Spinal cord (tissue), 10 donors: ENCODE results near the gene ZNF438. TPM values are rescaled to one million over a fixed set of nuclear protein-coding genes. Genes with fewer than 3 reads are reported as not detected.

Source experiments
- DNase-seq, 6 donors: peaks; one replicate each; pipeline versions ENCODE4 v3.0.0 to v3.0.0-alpha.2; 2013 to 2015; ENCODE audit warnings: low spot score in 6 of 6, low read depth in 4 of 6
- H3K27ac ChIP-seq: one replicate; pipeline ENCODE4 v1.5.1; 2013; ENCODE audit warnings: low read depth, low read length, control low read depth
- H3K27me3 ChIP-seq: one replicate; pipeline ENCODE4 v1.6.1; 2013; ENCODE audit warnings: low read length; ENCODE audit not compliant: control insufficient read depth, insufficient read depth
- H3K36me3 ChIP-seq: one replicate; pipeline ENCODE4 v1.6.1; 2013; ENCODE audit warnings: low read length; ENCODE audit not compliant: control insufficient read depth, insufficient read depth
- H3K4me1 ChIP-seq: one replicate; pipeline ENCODE4 v1.6.1; 2013; ENCODE audit warnings: low read length; ENCODE audit not compliant: control insufficient read depth, insufficient read depth
- H3K4me3 ChIP-seq: one replicate; pipeline ENCODE4 v1.5.1; 2013; ENCODE audit warnings: low read depth, low read length, control low read depth
- H3K9me3 ChIP-seq: one replicate; pipeline ENCODE4 v1.6.1; 2013; ENCODE audit warnings: low read length; ENCODE audit not compliant: control insufficient read depth, insufficient read depth
- WGBS: methylation state at CpG from one replicate; pipeline ENCODE4 v1.1.5; 2013; ENCODE audit warnings: missing lambda C conversion rate; ENCODE audit not compliant: insufficient coverage; 5-methylcytosine and 5-hydroxymethylcytosine counted together
- polyA plus RNA-seq, 2 donors: library from polyadenylated mRNA; unstranded; fragments of 120-200 nt; gene quantifications; one replicate each; pipeline ENCODE4 v1.2.1, GENCODE V29; 2013; ENCODE audit not compliant: insufficient read length in 2 of 2
- total RNA-seq, 2 donors: library from RNA; depleted of rRNA in 1 of 2; stranded (reverse); fragments of 120-200 nt in 1 of 2; fragments of >200 nt in 1 of 2; gene quantifications; one replicate each; pipeline versions ENCODE4 v1.2.3 to v1.2.4, GENCODE V29; 2013 to 2014
- donor health status: healthy.

The ZNF438 gene
- total and polyA plus RNA-seq, 4 donors = 5.8 to 12.4 (median 7.0) TPM

- DNase-seq = no peak
- no peaks in the 10 kb centered on the region for H3K4me1 ChIP-seq
- 43% methylated on average over 3 of the region's 4 CpGs for WGBS
Measured at GRCh38 chr10:30854656-30855055, 177.0 kb downstream of the ZNF438 start.

GRCh38 chr10:30853066-30853465 is 178.6 kb downstream of the ZNF438 start:
- no peak overlapping the region for H3K4me3 ChIP-seq
- H3K27me3 ChIP-seq = no peaks in the 10 kb centered on the region
- H3K4me1 ChIP-seq = no peaks in the 10 kb centered on the region
- peaks cover 5% of the 10 kb centered on the region for H3K36me3 ChIP-seq
- no peak for DNase-seq
- H3K9me3 ChIP-seq = no peaks in the 10 kb centered on the region
- 100% methylated on average over 1 of the region's 1 CpG for WGBS
- no peak overlapping the region for H3K27ac ChIP-seq

More at GRCh38 chr10:30854656-30855055, 177.0 kb downstream of the ZNF438 start:
- H3K27ac ChIP-seq = no peak overlapping the region
- H3K4me3 ChIP-seq = no peak overlapping the region
- H3K36me3 ChIP-seq = no peaks in the 10 kb centered on the region
- H3K27me3 ChIP-seq = no peaks in the 10 kb centered on the region
- no peaks in the 10 kb centered on the region for H3K9me3 ChIP-seq

GRCh38 chr10:30850776-30851175 is 180.9 kb downstream of the ZNF438 start:
- H3K4me1 ChIP-seq = no peaks in the 10 kb centered on the region

GRCh38 chr10:30849231-30850035 is 182.2 kb downstream of the ZNF438 start:
- H3K27me3 ChIP-seq = no peaks in the 10 kb centered on the region
- H3K27ac ChIP-seq = no peak overlapping the region
- no peak overlapping the region for H3K4me3 ChIP-seq
- 100% methylated on average over 2 of the region's 3 CpGs for WGBS
- H3K36me3 ChIP-seq = peaks cover 22% of the 10 kb centered on the region
- DNase-seq = no peak
- H3K9me3 ChIP-seq = no peaks in the 10 kb centered on the region
- H3K4me1 ChIP-seq = no peaks in the 10 kb centered on the region

More at GRCh38 chr10:30850776-30851175, 180.9 kb downstream of the ZNF438 start:
- no peaks in the 10 kb centered on the region for H3K27me3 ChIP-seq
- DNase-seq = no peak
- H3K27ac ChIP-seq = no peak overlapping the region
- WGBS = 83% methylated on average over 1 of the region's 2 CpGs
- H3K36me3 ChIP-seq = peaks cover 22% of the 10 kb centered on the region
- H3K9me3 ChIP-seq = no peaks in the 10 kb centered on the region
- H3K4me3 ChIP-seq = no peak overlapping the region

- no peaks in the 10 kb centered on the region for H3K4me1 ChIP-seq
- H3K27ac ChIP-seq = no peak overlapping the region
- H3K27me3 ChIP-seq = no peaks in the 10 kb centered on the region
Measured at GRCh38 chr10:30848396-30849032, 183.2 kb downstream of the ZNF438 start.

GRCh38 chr10:30847642-30848041 is 184.0 kb downstream of the ZNF438 start:
- DNase-seq = no peak
- no peak overlapping the region for H3K27ac ChIP-seq
- H3K4me1 ChIP-seq = no peaks in the 10 kb centered on the region
- H3K27me3 ChIP-seq = no peaks in the 10 kb centered on the region
- WGBS = 90% methylated on average over 8 of the region's 10 CpGs
- no peaks in the 10 kb centered on the region for H3K9me3 ChIP-seq
- no peak overlapping the region for H3K4me3 ChIP-seq
- peaks cover 22% of the 10 kb centered on the region for H3K36me3 ChIP-seq

More at GRCh38 chr10:30848396-30849032, 183.2 kb downstream of the ZNF438 start:
- Histone ChIP-seq H3K36me3 (peaks cover 22% of the 10 kb centered on the region), H3K9me3 (no peaks in the 10 kb centered on the region), H3K4me3 (no peak overlapping the region)
- 91% methylated on average over 10 of the region's 11 CpGs for WGBS
- no peak for DNase-seq

- no peak for DNase-seq
- Histone ChIP-seq H3K27me3 (no peaks in the 10 kb centered on the region), H3K36me3 (peaks cover 22% of the 10 kb centered on the region), H3K4me1 (no peaks in the 10 kb centered on the region), H3K9me3 (no peaks in the 10 kb centered on the region), H3K4me3 (no peak overlapping the region), H3K27ac (no peak overlapping the region)
- 91% methylated on average over 6 of the region's 6 CpGs for WGBS
Measured at GRCh38 chr10:30847199-30847598, 184.5 kb downstream of the ZNF438 start.

GRCh38 chr10:30846710-30847109 is 185.0 kb downstream of the ZNF438 start:
- 66% methylated on average over 3 of the region's 4 CpGs for WGBS
- Histone ChIP-seq H3K4me3 (no peak overlapping the region), H3K27me3 (no peaks in the 10 kb centered on the region), H3K27ac (no peak overlapping the region), H3K9me3 (no peaks in the 10 kb centered on the region), H3K4me1 (no peaks in the 10 kb centered on the region), H3K36me3 (peaks cover 22% of the 10 kb centered on the region)
- no peak for DNase-seq

- no CpG with 5 or more reads among the region's 5 CpGs for WGBS
Measured at GRCh38 chr10:30842894-30843293, 188.8 kb downstream of the ZNF438 start.

GRCh38 chr10:30842185-30842584 is 189.5 kb downstream of the ZNF438 start:
- H3K4me1 ChIP-seq = peaks cover 2% of the 10 kb centered on the region
- H3K36me3 ChIP-seq = peaks cover 10% of the 10 kb centered on the region
- no peaks in the 10 kb centered on the region for H3K27me3 ChIP-seq
- no CpG with 5 or more reads among the region's 1 CpG for WGBS
- no peak for DNase-seq
- H3K4me3 ChIP-seq = no peak overlapping the region
- no peaks in the 10 kb centered on the region for H3K9me3 ChIP-seq
- no peak overlapping the region for H3K27ac ChIP-seq

More at GRCh38 chr10:30842894-30843293, 188.8 kb downstream of the ZNF438 start:
- no peaks in the 10 kb centered on the region for H3K9me3 ChIP-seq
- no peak overlapping the region for H3K27ac ChIP-seq
- DNase-seq = no peak
- H3K27me3 ChIP-seq = no peaks in the 10 kb centered on the region
- peaks cover 17% of the 10 kb centered on the region for H3K36me3 ChIP-seq
- H3K4me3 ChIP-seq = no peak overlapping the region
- peaks cover 2% of the 10 kb centered on the region for H3K4me1 ChIP-seq
